HFFc6 (cell line): ENCODE measurements around the gene LSAMP. TPM values are rescaled to one million over a fixed set of nuclear protein-coding genes. Genes with fewer than 3 reads are reported as not detected.

Experiments
- DNase-seq: peaks from one replicate; pipeline ENCODE4 v3.0.0-alpha.2; 2018
- H3K27ac Mint-ChIP-seq: 2 replicates; pipeline ENCODE4 v1.8.0; 2020; ENCODE audit warnings: mild to moderate bottlenecking, mixed read lengths
- H3K27me3 Mint-ChIP-seq: 2 replicates; pipeline ENCODE4 v1.8.0; 2021; ENCODE audit warnings: mild to moderate bottlenecking, moderate library complexity, mixed read lengths; ENCODE audit not compliant: insufficient read depth
- H3K36me3 Mint-ChIP-seq: 2 replicates; pipeline ENCODE4 v1.8.0; 2021; ENCODE audit warnings: low read depth, mixed read lengths
- H3K4me1 Mint-ChIP-seq: 2 replicates; pipeline ENCODE4 v1.8.0; 2020; ENCODE audit warnings: low read depth, mixed read lengths
- H3K4me3 Mint-ChIP-seq: 2 replicates; pipeline ENCODE4 v1.8.0; 2020; ENCODE audit warnings: mild to moderate bottlenecking, moderate library complexity, mixed read lengths
- H3K9me3 Mint-ChIP-seq: 2 replicates; pipeline ENCODE4 v1.8.0; 2020; ENCODE audit warnings: mild to moderate bottlenecking, mixed read lengths
- total RNA-seq, 6 experiments: library from RNA; stranded (reverse); fragmentation: NEBNext Ultra II Directional; extraction: Animal tissue kit (Norgen Biotek cat#: 25700); gene quantifications; 2 replicates in 1 of 6; 3 replicates in 5 of 6; pipeline ENCODE4 v1.2.3, GENCODE V29; 2021
- TF ChIP-seq, protein P1 (sequence below): fragments of 200-600 bp; sonication (generic); IDR thresholded peaks from 2 replicates; pipeline ENCODE4 v1.5.0; 2021; ENCODE audit warnings: antibody characterized with exemption, mild to moderate bottlenecking

The LSAMP gene
- total RNA-seq, 6 experiments from 2014 or later, result not detected

DNA sequence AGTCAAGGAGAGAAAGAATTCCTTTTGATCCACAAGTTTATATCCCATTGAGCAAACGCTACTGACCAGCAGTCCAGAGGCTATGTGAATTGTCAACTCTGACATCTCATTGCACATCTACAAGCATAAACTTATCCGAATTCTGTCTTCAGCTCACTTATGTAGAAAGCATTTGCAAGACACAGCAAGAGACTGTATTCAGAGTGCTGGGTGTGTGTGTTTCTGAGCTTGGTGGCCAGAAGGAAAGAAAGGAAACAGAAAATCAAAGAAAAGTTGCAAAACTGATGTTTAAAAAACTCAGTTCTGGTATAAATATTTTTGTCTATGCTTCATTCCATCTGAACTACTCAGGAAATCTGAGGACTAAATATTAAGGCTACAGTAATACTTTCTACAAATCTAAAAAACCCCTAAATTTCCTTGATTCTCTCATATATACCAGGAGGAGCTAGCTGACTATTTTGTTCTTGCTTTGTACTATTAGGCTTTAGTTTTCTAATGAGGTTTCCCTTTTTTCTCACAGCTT is 45.5 kb downstream of the LSAMP start:
- Mint-ChIP-seq H3K4me1 (no peaks in the 10 kb centered on the region), H3K9me3 (peaks cover 34% of the 10 kb centered on the region), H3K27me3 (no peaks in the 10 kb centered on the region), H3K36me3 (no peaks in the 10 kb centered on the region), H3K27ac (no peak overlapping the region), H3K4me3 (no peak overlapping the region)
- TF ChIP-seq, protein P1, sequence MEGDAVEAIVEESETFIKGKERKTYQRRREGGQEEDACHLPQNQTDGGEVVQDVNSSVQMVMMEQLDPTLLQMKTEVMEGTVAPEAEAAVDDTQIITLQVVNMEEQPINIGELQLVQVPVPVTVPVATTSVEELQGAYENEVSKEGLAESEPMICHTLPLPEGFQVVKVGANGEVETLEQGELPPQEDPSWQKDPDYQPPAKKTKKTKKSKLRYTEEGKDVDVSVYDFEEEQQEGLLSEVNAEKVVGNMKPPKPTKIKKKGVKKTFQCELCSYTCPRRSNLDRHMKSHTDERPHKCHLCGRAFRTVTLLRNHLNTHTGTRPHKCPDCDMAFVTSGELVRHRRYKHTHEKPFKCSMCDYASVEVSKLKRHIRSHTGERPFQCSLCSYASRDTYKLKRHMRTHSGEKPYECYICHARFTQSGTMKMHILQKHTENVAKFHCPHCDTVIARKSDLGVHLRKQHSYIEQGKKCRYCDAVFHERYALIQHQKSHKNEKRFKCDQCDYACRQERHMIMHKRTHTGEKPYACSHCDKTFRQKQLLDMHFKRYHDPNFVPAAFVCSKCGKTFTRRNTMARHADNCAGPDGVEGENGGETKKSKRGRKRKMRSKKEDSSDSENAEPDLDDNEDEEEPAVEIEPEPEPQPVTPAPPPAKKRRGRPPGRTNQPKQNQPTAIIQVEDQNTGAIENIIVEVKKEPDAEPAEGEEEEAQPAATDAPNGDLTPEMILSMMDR, result no peak
- no peak for DNase-seq

DNA sequence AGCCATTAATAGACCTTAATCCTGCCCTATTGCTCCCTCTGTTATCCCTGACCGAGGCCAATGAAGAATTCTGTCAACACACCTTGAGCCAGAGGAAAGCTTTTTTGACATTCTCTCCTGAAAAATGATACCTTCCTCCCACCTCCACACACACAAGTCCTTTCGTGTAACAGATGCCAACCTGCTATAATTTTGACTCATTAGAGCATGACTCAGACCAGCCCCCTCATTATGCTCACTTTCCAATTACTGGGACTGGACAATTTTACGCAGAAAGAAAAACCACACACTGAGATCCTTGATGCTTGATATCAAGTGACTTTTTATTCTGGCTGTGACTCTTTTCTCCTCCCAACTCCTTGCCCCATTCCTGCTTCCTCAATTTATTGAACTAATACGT is 50.9 kb downstream of the LSAMP start:
- DNase-seq, result no peak

DNA sequence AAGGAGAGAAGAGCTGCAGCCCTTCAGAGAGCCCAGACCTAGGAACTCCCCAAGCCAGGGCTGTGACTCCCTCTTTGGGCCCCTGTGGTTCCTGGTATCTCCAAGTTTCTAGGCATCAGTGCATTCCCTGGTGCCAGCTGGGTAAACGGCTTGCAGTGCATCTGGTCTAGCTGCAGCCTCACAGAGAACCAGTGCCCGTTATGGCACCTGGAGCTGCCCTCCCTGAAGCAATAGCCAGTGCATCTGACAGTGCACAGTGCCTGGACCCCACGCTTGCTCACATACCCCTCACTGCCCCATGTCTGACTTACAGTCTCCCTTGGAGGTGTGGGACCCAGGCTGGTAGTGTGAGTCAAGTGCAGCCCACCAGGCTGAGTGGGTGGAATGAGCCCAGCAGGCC is 52.1 kb downstream of the LSAMP start:
- no peak for DNase-seq
- H3K4me3 Mint-ChIP-seq, result no peak overlapping the region
- TF ChIP-seq, protein P1, result no peak

More for the DNA sequence above, 50.9 kb downstream of the LSAMP start:
- Mint-ChIP-seq H3K4me3 (no peak overlapping the region), H3K4me1 (no peaks in the 10 kb centered on the region), H3K9me3 (peaks cover 51% of the 10 kb centered on the region), H3K36me3 (no peaks in the 10 kb centered on the region; the same call in 1 of the 2 replicates), H3K27ac (no peak overlapping the region), H3K27me3 (no peaks in the 10 kb centered on the region; the same call in 1 of the 2 replicates)
- TF ChIP-seq, protein P1, result no peak

DNA sequence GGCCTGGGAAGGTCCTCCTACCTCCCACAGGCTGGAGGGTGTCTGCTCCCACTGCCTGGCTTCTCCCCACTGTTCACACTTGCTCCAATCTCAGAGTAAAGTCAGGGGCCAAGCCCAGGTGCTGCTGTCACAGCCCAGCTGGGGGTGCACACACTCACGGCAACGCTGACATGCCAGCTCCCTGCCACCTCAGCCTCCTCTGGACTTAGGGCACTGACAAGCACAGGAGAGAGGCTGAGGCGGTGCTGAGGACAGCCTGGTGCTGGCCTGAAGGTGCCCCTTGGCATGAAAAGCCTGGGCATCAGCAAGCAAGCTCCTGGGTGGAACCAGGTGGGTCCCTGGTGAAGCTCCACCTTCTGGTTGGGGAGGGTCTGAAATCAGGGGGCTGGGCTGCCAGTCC is 53.0 kb downstream of the LSAMP start:
- Mint-ChIP-seq H3K27ac (no peak overlapping the region), H3K9me3 (peaks cover 52% of the 10 kb centered on the region), H3K27me3 (no peaks in the 10 kb centered on the region; the same call in 1 of the 2 replicates), H3K36me3 (no peaks in the 10 kb centered on the region; the same call in 1 of the 2 replicates), H3K4me3 (no peak overlapping the region), H3K4me1 (no peaks in the 10 kb centered on the region)
- TF ChIP-seq, protein P1, result no peak
- DNase-seq, result no peak

More for the DNA sequence above, 52.1 kb downstream of the LSAMP start:
- Mint-ChIP-seq H3K36me3 (no peaks in the 10 kb centered on the region; the same call in 1 of the 2 replicates), H3K27me3 (no peaks in the 10 kb centered on the region; the same call in 1 of the 2 replicates), H3K4me1 (no peaks in the 10 kb centered on the region), H3K9me3 (peaks cover 43% of the 10 kb centered on the region), H3K27ac (no peak overlapping the region)

DNA sequence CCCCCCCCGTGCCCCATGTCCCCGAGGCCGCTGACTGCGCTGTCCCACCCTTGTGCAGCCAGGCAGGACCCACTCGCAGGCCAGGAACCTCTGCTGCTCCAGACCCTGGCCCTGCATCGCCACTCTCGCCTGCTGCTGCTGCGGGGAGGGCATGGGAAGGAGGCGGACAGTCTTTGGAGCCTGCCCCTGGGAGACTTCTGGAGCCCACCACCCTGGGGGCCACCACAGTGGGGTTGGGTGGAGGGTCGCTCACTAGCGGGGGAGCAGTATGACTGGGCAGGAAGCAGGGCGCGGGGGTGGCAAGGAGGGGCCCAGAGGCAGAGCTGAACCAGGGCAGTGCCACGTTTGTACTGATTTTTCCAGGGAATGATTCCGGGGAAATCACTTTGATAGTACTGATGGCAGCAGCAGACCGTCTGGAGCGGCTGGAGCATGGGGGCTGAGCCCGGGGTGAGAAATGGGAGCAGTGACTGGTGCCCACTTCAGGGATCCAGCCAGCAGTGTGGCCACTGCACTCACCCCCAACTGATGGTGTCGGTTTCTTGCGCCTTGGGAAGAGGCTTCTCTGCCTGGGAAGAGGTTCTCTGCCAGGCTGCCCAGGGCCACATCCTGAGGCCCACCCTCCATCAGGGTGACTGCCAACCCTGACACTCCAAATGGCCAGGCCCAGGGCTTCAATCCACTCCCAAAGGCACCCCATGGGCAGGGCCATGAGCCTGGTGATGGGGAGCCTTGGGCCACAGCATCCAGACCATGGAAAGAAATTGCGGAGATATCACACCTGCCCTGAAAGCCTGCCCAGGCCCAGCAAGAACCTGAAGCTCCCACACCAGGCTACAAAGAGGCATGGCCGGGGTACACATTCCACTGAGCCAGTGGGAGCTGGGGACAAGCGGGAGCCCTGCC is 53.7 kb downstream of the LSAMP start:
- no peaks in the 10 kb centered on the region; the same call in 1 of the 2 replicates for H3K27me3 Mint-ChIP-seq
- H3K9me3 Mint-ChIP-seq, result peaks cover 53% of the 10 kb centered on the region
- no peak overlapping the region for H3K4me3 Mint-ChIP-seq
- TF ChIP-seq, protein P1, result no peak
- H3K27ac Mint-ChIP-seq, result no peak overlapping the region
- H3K36me3 Mint-ChIP-seq, result no peaks in the 10 kb centered on the region; the same call in 1 of the 2 replicates
- no peak for DNase-seq
- H3K4me1 Mint-ChIP-seq, result no peaks in the 10 kb centered on the region
